HepG2 (cell line): ENCODE measurements around the gene CCR2. TPM values are rescaled to one million over a fixed set of nuclear protein-coding genes. Genes with fewer than 3 reads are reported as not detected.

Source experiments
- PAXIP1 ChIP-seq: sonication (generic); formaldehyde crosslinking; conservative IDR thresholded peaks from 2 replicates; pipeline ENCODE4 v1.4.0; 2020; ENCODE audit warnings: mild to moderate bottlenecking, missing genetic modification reagents, moderate library complexity
- SRSF4 ChIP-seq: fragments of 200-400 bp; formaldehyde crosslinking; IDR thresholded peaks from one replicate; pipeline ENCODE4 v1.6.1; 2018; ENCODE audit warnings: mild to moderate bottlenecking, low read depth, low read length, moderate library complexity; ENCODE audit not compliant: poor library complexity, severe bottlenecking
- TERF1 ChIP-seq: sonication (generic); formaldehyde crosslinking; IDR thresholded peaks from 2 replicates; pipeline ENCODE4 v1.8.0; 2022; ENCODE audit warnings: mild to moderate bottlenecking, missing genetic modification reagents, moderate library complexity
- ZNF496 ChIP-seq: sonication (generic); formaldehyde crosslinking; IDR thresholded peaks from 2 replicates; pipeline ENCODE4 v1.8.1; 2023; ENCODE audit warnings: mild to moderate bottlenecking, moderate library complexity, missing genetic modification reagents; ENCODE audit not compliant: insufficient replicate concordance
- ZNF513 ChIP-seq: sonication (generic); formaldehyde crosslinking; conservative IDR thresholded peaks from 2 replicates; pipeline ENCODE4 v1.5.0; 2020; ENCODE audit warnings: missing genetic modification reagents
- ZNF563 ChIP-seq: sonication (generic); formaldehyde crosslinking; IDR thresholded peaks from 2 replicates; pipeline ENCODE4 v1.8.0; 2022; ENCODE audit warnings: mild to moderate bottlenecking, moderate library complexity, missing genetic modification reagents
- polyA plus RNA-seq, 8 experiments: library from polyadenylated mRNA; depleted of rRNA in 3 of 8; stranded (reverse) in 7 of 8; unstranded in 1 of 8; fragments of >200 nt; fragmentation: Illumina TruSeq in 4 of 8; extraction: Trizol in 4 of 8; gene quantifications; 2 replicates each; pipeline versions ENCODE4 v1.2.1 to v1.2.3, GENCODE V29; 2011 to 2016; ENCODE audit warnings: low read depth in 4 of 8, missing spikeins in 1 of 8, mixed read lengths in 1 of 8; ENCODE audit not compliant: insufficient read depth in 1 of 8
- total RNA-seq, 5 experiments: library from RNA; depleted of rRNA; stranded (reverse); fragments of >200 nt; fragmentation: Illumina TruSeq; extraction: Trizol; gene quantifications; 2 replicates each; pipeline ENCODE4 v1.2.3, GENCODE V29; 2016; ENCODE audit warnings: low read depth in 1 of 5
- TF ChIP-seq, protein P1 (sequence below): sonication (generic); formaldehyde crosslinking; IDR thresholded peaks from 2 replicates; pipeline ENCODE4 v1.4.0; 2020; ENCODE audit warnings: missing genetic modification reagents, mild to moderate bottlenecking, borderline replicate concordance

Gene CCR2
- total and polyA plus RNA-seq, 2 of the 13 experiments (the other 11 are each of a cell fraction or from before 2014, with no cell fraction given) = not detected

DNA sequence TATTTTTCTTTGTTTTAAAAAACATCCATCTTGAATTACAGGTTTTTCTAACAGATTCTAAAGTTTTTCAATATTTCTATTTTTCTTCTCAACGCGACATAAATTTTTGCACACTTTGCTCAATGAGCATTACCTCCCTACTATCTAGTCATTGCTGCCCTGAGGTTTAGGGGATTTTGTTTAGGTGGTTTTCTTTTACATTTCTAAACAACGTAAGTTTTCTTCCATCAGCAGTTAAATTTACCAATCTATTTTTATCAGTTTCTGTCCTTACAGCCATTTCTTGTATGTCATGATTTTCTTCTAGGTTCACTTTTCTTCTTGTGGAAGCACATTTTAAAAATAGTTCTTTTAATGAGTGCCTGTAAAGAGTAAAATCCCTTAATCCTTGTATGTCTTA, 49.2 kb upstream of the CCR2 start (continued):
- TF ChIP-seq, protein P1, sequence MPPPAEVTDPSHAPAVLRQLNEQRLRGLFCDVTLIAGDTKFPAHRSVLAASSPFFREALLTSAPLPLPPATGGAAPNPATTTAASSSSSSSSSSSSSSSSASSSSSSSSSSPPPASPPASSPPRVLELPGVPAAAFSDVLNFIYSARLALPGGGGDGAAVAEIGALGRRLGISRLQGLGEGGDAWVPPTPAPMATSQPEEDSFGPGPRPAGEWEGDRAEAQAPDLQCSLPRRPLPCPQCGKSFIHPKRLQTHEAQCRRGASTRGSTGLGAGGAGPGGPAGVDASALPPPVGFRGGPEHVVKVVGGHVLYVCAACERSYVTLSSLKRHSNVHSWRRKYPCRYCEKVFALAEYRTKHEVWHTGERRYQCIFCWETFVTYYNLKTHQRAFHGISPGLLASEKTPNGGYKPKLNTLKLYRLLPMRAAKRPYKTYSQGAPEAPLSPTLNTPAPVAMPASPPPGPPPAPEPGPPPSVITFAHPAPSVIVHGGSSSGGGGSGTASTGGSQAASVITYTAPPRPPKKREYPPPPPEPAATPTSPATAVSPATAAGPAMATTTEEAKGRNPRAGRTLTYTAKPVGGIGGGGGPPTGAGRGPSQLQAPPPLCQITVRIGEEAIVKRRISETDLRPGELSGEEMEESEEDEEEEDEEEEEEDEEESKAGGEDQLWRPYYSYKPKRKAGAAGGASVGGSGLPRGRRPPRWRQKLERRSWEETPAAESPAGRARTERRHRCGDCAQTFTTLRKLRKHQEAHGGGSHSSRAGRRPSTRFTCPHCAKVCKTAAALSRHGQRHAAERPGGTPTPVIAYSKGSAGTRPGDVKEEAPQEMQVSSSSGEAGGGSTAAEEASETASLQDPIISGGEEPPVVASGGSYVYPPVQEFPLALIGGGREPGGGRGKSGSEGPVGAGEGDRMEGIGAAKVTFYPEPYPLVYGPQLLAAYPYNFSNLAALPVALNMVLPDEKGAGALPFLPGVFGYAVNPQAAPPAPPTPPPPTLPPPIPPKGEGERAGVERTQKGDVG (CRISPR knock-in tag) = no peak
- TF ChIP-seq ZNF563 (CRISPR knock-in tag) (no peak), SRSF4 (no peak), TERF1 (CRISPR knock-in tag) (no peak), ZNF496 (CRISPR knock-in tag) (no peak), PAXIP1 (CRISPR knock-in tag) (no peak), ZNF513 (CRISPR knock-in tag) (no peak)
